DND-41 (cell line): ENCODE data around the gene ZBTB49.

Experiments used
- ATAC-seq: fragments of 200-7000 bp; cut with Tn5 transposase; 3 replicates; pipeline ENCODE4 v1.9.1; 2021; ENCODE audit warnings: low read depth; ENCODE audit not compliant: insufficient read depth
- DNase-seq: peaks from one replicate; pipeline ENCODE4 v3.0.0-alpha.2; 2020
- H2AFZ ChIP-seq: 2 replicates; pipeline ENCODE4 v1.6.0; 2012; ENCODE audit warnings: low read depth, low read length
- H3K27ac ChIP-seq: 2 replicates; pipeline ENCODE4 v1.5.1; 2012; ENCODE audit warnings: low read length, inconsistent platforms
- H3K27me3 ChIP-seq: fragments of 200-600 bp; sonication (generic); 2 replicates; pipeline ENCODE4 v1.6.0; 2012; ENCODE audit warnings: low read length, mild to moderate bottlenecking, inconsistent platforms; ENCODE audit not compliant: insufficient read depth, poor library complexity
- H3K36me3 ChIP-seq: 2 replicates; pipeline ENCODE4 v1.5.1; 2012; ENCODE audit warnings: low read length, inconsistent platforms; ENCODE audit not compliant: insufficient read depth
- H3K4me1 ChIP-seq: 2 replicates; pipeline ENCODE4 v1.5.1; 2012; ENCODE audit warnings: mild to moderate bottlenecking, low read length; ENCODE audit not compliant: insufficient read depth
- H3K4me2 ChIP-seq: 2 replicates; pipeline ENCODE4 v1.6.0; 2012; ENCODE audit warnings: mild to moderate bottlenecking, moderate library complexity, low read length, inconsistent platforms; ENCODE audit not compliant: insufficient read depth
- H3K4me3 ChIP-seq, 2 experiments: fragments of 200-600 bp in 1 of 2; shearing (Covaris generic) in 1 of 2; 2 replicates each; pipeline ENCODE4 v1.5.1; 2012 to 2016; ENCODE audit warnings: inconsistent platforms in 2 of 2, low read length in 2 of 2, mild to moderate bottlenecking in 2 of 2, low read depth in 1 of 2, moderate library complexity in 1 of 2
- H3K79me2 ChIP-seq: 2 replicates; pipeline ENCODE4 v1.6.0; 2012; ENCODE audit warnings: low read length, inconsistent platforms; ENCODE audit not compliant: insufficient read depth
- H3K9ac ChIP-seq: 2 replicates; pipeline ENCODE4 v1.6.0; 2012; ENCODE audit warnings: low read depth, mild to moderate bottlenecking, inconsistent platforms, low read length, moderate library complexity
- H3K9me3 ChIP-seq: 2 replicates; pipeline ENCODE4 v1.5.1; 2012; ENCODE audit warnings: low read length, moderate library complexity, mild to moderate bottlenecking, inconsistent platforms; ENCODE audit not compliant: insufficient read depth, severe bottlenecking
- H4K20me1 ChIP-seq: 2 replicates; pipeline ENCODE4 v1.6.0; 2012; ENCODE audit warnings: low read length; ENCODE audit not compliant: insufficient read depth
- CTCF ChIP-seq: IDR thresholded peaks from 2 replicates; pipeline ENCODE4 v1.5.1; 2012; ENCODE audit warnings: borderline replicate concordance, low read length, moderate library complexity, mild to moderate bottlenecking; ENCODE audit not compliant: poor library complexity, severe bottlenecking; ENCODE audit errors: extremely low read depth
- EZH2 ChIP-seq: IDR thresholded peaks from 3 replicates; pipeline ENCODE4 v1.6.1; 2012; ENCODE audit warnings: borderline replicate concordance, low read depth, mild to moderate bottlenecking, moderate library complexity, low read length, inconsistent platforms; ENCODE audit not compliant: severe bottlenecking

ZBTB49 gene

GRCh38 chr4:4329496-4329895, 39.4 kb downstream of the ZBTB49 start:
- Histone ChIP-seq H3K27me3 (no peaks in the 10 kb centered on the region), H3K9me3 (no peaks in the 10 kb centered on the region), H3K4me1 (no peaks in the 10 kb centered on the region), H3K79me2 (no peaks in the 10 kb centered on the region), H3K4me2 (no peak overlapping the region), H3K4me3 (no peak overlapping the region), H4K20me1 (no peaks in the 10 kb centered on the region), H3K27ac (no peak overlapping the region), H2AFZ (no peak overlapping the region), H3K9ac (no peak overlapping the region), H3K36me3 (no peaks in the 10 kb centered on the region)
- DNase-seq (no peak), ATAC-seq (no peak)
- TF ChIP-seq EZH2 (no peak), CTCF (no peak)

GRCh38 chr4:4330794-4331193, 40.7 kb downstream of the ZBTB49 start:
- no peak overlapping the region for H3K27ac ChIP-seq
- no peaks in the 10 kb centered on the region for H3K4me1 ChIP-seq
- no peaks in the 10 kb centered on the region for H4K20me1 ChIP-seq
- no peak for TF ChIP-seq CTCF
- no peak for TF ChIP-seq EZH2
- no peaks in the 10 kb centered on the region for H3K9me3 ChIP-seq
- no peak overlapping the region for H2AFZ ChIP-seq
- ATAC-seq, result no peak
- no peaks in the 10 kb centered on the region for H3K79me2 ChIP-seq
- DNase-seq, result no peak
- H3K9ac ChIP-seq, result no peak overlapping the region
- H3K4me3 ChIP-seq, result no peak overlapping the region
- no peak overlapping the region for H3K4me2 ChIP-seq
- H3K36me3 ChIP-seq, result no peaks in the 10 kb centered on the region
- H3K27me3 ChIP-seq, result no peaks in the 10 kb centered on the region

- H3K79me2 ChIP-seq, result no peaks in the 10 kb centered on the region
- H3K27me3 ChIP-seq, result no peaks in the 10 kb centered on the region
- H2AFZ ChIP-seq, result no peak overlapping the region
- DNase-seq (no peak), ATAC-seq (no peak)
- H3K4me2 ChIP-seq, result no peak overlapping the region
- H3K9ac ChIP-seq, result no peak overlapping the region
- H3K4me3 ChIP-seq, result no peak overlapping the region
- no peaks in the 10 kb centered on the region for H3K4me1 ChIP-seq
- H3K9me3 ChIP-seq, result no peaks in the 10 kb centered on the region
- H3K36me3 ChIP-seq, result no peaks in the 10 kb centered on the region
- no peak overlapping the region for H3K27ac ChIP-seq
- no peaks in the 10 kb centered on the region for H4K20me1 ChIP-seq
- TF ChIP-seq EZH2 (no peak), CTCF (no peak)
Measured at GRCh38 chr4:4332529-4332928, 42.5 kb downstream of the ZBTB49 start.

- no peaks in the 10 kb centered on the region for H3K4me1 ChIP-seq
- no peak overlapping the region for H3K4me2 ChIP-seq
- DNase-seq, result no peak
- no peak overlapping the region for H3K4me3 ChIP-seq
- H3K36me3 ChIP-seq, result no peaks in the 10 kb centered on the region
- H3K79me2 ChIP-seq, result no peaks in the 10 kb centered on the region
- ATAC-seq, result no peak
- H2AFZ ChIP-seq, result no peak overlapping the region
- TF ChIP-seq EZH2 (no peak), CTCF (no peak)
- H3K9me3 ChIP-seq, result no peaks in the 10 kb centered on the region
- H3K9ac ChIP-seq, result no peak overlapping the region
- no peak overlapping the region for H3K27ac ChIP-seq
- H3K27me3 ChIP-seq, result no peaks in the 10 kb centered on the region
- no peaks in the 10 kb centered on the region for H4K20me1 ChIP-seq
Measured at GRCh38 chr4:4333265-4333706, 43.2 kb downstream of the ZBTB49 start.
